Activated naive CD4-positive, alpha-beta T cell treated with Interleukin-2 at 50 U/mL for 16 hours (primary cell): ENCODE measurements around the gene RUNDC3A.
A peak's percentile ranks its signal among the peaks of the same experiment; 100 is the strongest.
"Not testable (repeated sequence)": the region's sequence is repeated elsewhere in the genome, so short reads cannot be mapped to it uniquely, and the experiment has no call there.

Experiments
- DNase-seq: peaks from one replicate; pipeline ENCODE4 v3.0.0-alpha.2; 2020

The RUNDC3A gene

GRCh38 chr17:44346064-44346844, 37.9 kb downstream of the RUNDC3A start:
- no peak for DNase-seq

- DNase-seq, result not testable (repeated sequence)
These were observed 39.0 kb downstream of the RUNDC3A start for GRCh38 chr17:44347206-44348055.

- DNase-seq, result no peak
These were observed 40.0 kb downstream of the RUNDC3A start for GRCh38 chr17:44348234-44348987.

GRCh38 chr17:44348988-44349364, 40.6 kb downstream of the RUNDC3A start:
- no peak for DNase-seq

- no peak for DNase-seq
These were observed 41.2 kb downstream of the RUNDC3A start for GRCh38 chr17:44349553-44350070.

- DNase-seq, result peak; percentile 75
These were observed 42.4 kb downstream of the RUNDC3A start for GRCh38 chr17:44350733-44351226.

GRCh38 chr17:44351464-44351863, 43.1 kb downstream of the RUNDC3A start:
- DNase-seq, result no peak

GRCh38 chr17:44351961-44352827, 43.8 kb downstream of the RUNDC3A start:
- DNase-seq, result no peak

- no peak for DNase-seq
These were observed 44.6 kb downstream of the RUNDC3A start for GRCh38 chr17:44352828-44353671.

- peak; percentile 12 for DNase-seq
These were observed 45.4 kb downstream of the RUNDC3A start for GRCh38 chr17:44353672-44354331.

- DNase-seq, result peak; percentile 60
These were observed 46.5 kb downstream of the RUNDC3A start for GRCh38 chr17:44354582-44355561.

GRCh38 chr17:44355642-44356099, 47.3 kb downstream of the RUNDC3A start:
- DNase-seq, result no peak

GRCh38 chr17:44356241-44356640, 47.8 kb downstream of the RUNDC3A start:
- no peak for DNase-seq

GRCh38 chr17:44358066-44358465, 49.7 kb downstream of the RUNDC3A start:
- DNase-seq, result no peak

- DNase-seq, result no peak
These were observed 50.6 kb downstream of the RUNDC3A start for GRCh38 chr17:44359006-44359405.

GRCh38 chr17:44359458-44360143, 51.2 kb downstream of the RUNDC3A start:
- DNase-seq, result no peak

GRCh38 chr17:44360144-44360533, 51.7 kb downstream of the RUNDC3A start:
- no peak for DNase-seq

- no peak for DNase-seq
These were observed 52.4 kb downstream of the RUNDC3A start for GRCh38 chr17:44360826-44361225.
